Activated CD4-positive, alpha-beta T cell treated with anti-CD3 and anti-CD28 coated beads, Interleukin-2, amount 50 U/mL, for 48 hours (primary cell): ENCODE measurements around the gene IL4R.
"Not testable (repeated sequence)": the region's sequence is repeated elsewhere in the genome, so short reads cannot be mapped to it uniquely, and the experiment has no call there.

ENCODE experiments used
- DNase-seq, 2 experiments: peaks; one replicate each; pipeline ENCODE4 v3.0.0-alpha.2; 2020

The IL4R gene

DNA sequence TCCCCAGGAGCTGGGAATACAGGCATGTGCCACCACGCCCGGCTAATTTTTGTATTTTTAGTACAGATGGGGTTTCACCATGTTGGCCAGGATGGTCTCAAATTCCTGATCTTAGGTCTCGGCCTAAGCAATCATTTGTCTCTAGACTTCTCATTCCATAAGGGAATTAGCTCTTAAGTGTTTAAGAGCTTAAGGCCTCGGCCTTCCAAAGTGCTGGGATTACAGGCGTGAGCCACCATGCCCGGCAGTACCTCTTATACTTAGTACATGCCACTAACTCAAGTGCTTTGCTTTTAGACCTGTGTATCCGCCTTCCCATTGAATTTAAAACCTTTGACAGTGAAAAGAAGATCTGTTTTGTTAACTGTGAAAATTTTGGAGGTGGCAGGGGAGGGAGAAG lies 71.6 kb downstream of the IL4R start:
- DNase-seq = no peak

DNA sequence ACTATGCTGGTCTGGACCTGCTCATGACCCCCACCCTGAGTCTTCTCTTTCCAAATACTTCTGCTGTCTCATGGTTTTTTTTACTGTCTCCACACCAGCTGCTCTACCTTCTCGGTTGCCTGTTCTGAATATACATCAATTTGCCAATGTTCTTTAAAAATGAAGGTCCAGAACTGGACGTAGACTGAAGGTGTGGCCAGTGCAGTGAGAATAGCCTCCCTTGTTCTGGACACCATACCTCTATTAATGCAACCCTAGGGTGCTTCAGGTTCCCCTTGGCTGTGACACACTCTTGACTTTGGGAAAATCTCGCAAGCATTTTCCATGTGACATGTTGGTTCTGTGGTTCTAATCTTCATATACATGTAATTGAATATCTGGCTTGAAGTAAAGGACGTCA lies 72.9 kb downstream of the IL4R start:
- DNase-seq = no peak

DNA sequence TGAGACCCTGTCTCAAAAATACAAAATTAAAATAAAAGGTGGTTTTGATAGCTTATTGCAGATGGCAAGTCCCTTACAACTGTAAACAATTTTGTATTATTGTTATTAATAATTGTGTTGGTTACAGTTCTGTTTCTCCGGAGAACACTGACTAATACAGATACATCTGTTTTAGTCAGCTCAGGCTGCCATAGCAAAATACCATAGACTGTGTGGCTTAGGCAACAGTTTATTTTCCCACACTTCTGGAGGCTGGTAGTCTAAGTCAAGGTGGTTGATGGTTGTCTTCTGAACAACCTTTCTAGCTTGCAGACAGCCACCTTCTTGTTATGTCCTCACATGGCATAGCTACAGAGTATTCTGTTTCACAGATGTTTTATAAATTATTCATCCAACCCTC lies 74.0 kb downstream of the IL4R start:
- DNase-seq = no peak

- no peak for DNase-seq
These were observed 75.6 kb downstream of the IL4R start for GRCh38 chr16:27389272-27389961.

GRCh38 chr16:27390151-27390550 lies 76.4 kb downstream of the IL4R start:
- no peak for DNase-seq

- DNase-seq = no peak
These were observed 78.9 kb downstream of the IL4R start for GRCh38 chr16:27392671-27393070.

DNA sequence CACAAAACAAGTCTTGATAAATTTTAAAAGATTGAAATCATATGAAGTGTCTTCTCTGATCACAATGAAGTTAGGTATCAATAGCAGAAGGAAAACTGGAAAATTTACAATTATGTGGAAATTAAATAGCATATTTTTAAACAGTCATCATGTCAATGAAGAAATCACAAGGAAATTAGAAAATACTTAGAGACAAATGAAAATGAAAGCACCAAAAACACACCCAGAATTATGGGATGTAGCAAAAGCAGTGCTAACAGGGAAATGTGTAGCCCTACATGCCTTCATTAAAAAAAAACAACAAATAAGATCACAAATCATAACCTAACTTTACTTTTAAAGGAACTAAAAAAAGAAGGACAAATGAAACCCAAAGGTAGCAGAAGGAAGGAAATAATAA lies 80.7 kb downstream of the IL4R start:
- no peak for DNase-seq

- DNase-seq = not testable (repeated sequence)
These were observed 84.6 kb downstream of the IL4R start for GRCh38 chr16:27398341-27398893.

- no peak for DNase-seq
These were observed 85.4 kb downstream of the IL4R start for GRCh38 chr16:27398894-27399853.

- DNase-seq = no peak
These were observed 86.2 kb downstream of the IL4R start for GRCh38 chr16:27399969-27400368.

- no peak for DNase-seq
These were observed 87.2 kb downstream of the IL4R start for GRCh38 chr16:27400751-27401620.

DNA sequence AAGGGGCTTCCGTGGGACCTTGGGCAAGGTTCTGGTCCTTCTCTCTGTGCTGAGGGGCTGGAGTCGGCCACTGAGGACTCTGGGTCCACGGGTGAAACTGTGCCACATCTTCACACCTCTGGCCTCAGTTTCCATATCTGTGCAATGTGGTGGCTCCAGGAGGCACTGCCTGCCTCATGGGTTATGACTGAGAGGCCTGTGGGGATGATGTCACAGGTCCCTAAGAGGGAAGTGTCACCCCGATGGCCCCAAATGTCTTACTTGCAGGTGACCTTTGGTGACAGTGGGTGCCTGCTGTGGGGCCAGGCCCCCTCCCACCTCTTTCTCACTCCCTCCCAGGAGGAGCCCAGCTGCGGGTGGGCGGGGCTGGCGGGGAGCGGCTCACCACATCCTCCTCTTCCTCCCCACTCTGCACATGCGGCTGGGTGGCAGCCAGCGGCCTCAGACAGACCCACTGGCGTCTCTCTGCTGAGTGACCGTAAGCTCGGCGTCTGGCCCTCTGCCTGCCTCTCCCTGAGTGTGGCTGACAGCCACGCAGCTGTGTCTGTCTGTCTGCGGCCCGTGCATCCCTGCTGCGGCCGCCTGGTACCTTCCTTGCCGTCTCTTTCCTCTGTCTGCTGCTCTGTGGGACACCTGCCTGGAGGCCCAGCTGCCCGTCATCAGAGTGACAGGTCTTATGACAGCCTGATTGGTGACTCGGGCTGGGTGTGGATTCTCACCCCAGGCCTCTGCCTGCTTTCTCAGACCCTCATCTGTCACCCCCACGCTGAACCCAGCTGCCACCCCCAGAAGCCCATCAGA lies 88.2 kb downstream of the IL4R start, which contains the start of gene IL21R:
Gene IL21R (plus strand): TSS at position 407 of the 801 bp plus-strand sequence. CDS start 27,898 bp downstream, outside the sequence.
- peak; percentile 86 to 87 for DNase-seq

- DNase-seq = no peak
These were observed 88.8 kb downstream of the IL4R start for GRCh38 chr16:27402569-27402963.

GRCh38 chr16:27402964-27403600 lies 89.3 kb downstream of the IL4R start:
- DNase-seq = peak; percentile 59 to 68

DNA sequence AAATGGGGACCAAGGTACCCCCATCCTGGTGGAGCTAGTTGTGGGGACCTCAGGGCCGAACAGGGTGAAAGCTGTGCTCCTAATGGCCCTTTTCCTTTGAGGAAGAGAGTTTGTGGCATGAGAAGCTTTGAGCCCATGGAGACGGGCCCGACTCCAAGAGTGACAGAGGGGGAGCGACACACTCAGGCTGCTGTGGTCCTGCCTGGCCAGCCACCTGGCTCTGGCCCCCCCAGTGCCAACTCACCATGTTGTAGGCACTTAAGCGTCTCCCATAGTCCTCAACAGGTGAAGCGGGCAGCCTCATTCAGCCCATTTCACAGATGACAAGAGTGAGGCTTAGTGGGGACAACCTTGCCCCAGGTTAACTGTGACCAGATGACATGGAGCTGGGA lies 89.8 kb downstream of the IL4R start:
- DNase-seq = peak in 1 of 2 experiments; percentile 34

DNA sequence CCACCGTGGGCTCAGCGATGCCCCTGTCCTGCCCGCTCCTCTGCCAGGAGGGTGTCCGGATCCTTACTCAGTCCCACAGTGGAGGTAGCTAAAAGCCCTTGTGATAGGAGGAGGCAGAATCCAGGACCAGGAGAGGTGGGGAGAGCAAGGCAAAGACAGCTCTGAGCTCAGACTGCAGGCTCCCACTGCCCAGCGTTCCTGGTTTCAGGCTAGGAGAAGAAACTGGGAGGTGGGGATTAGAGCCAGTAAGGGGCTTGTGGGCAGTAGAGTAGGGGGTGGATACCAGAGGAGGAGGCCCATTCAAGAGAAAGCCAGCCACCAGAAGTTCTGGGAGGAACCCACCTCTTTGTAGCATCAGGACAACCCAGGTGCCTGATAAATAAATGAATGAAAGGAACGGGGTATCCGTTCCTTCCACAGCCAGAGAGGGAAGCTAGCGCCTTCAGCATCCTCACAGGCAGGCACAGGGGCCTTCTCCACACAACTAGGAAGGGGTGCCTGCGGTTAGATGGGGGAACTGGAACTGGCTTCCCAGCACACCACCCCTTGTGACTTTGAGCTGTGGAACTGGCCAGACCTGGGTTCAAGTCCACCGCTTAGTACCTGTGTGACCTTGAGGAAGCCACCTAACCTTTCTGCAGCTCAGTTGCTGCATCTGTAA lies 90.5 kb downstream of the IL4R start:
- peak; percentile 49 to 62 for DNase-seq

DNA sequence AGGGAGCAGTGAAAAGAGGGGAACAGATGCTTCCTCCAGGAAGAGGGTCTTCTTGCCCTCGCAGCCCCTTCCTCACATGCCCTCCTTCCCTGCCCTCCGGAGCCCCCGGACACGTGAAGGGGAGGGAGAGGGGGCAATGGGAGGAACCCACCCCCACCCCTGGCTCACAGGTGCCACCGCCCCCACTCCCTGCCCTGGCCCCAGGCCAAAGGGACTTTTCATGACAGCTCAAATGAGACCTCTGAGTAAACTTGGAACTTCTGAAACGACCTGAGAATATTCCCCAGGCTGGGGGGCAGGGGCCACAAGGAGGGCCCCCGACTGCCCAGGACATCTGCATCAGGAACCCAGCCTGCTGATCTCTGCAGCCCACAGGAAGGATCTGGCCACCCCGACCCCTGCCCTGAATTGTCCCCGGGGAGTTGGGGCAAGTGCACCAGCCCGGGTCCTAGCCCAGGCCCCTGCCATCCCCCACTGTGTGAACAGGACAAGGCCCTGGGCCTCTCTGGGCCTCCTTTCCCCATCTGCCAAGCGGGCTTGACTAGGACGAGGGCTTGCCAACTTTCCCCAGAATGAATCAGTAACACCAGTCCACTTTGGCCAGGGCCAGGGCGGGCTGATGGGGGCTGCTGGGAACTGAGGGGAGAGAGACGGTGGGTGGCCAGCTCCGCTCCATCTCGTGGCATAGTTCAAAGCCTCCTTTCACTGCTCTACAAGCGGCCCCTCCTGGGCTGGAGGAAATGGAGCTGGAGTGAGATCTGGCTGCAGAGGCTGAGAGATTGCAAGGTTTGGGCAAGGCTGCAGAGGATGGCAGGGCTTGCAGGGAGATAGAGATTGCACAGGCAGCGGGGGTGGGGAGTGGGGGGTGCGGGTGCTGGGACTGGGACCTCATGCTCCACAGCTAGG lies 92.0 kb downstream of the IL4R start:
- DNase-seq = peak; percentile 89 to 91

DNA sequence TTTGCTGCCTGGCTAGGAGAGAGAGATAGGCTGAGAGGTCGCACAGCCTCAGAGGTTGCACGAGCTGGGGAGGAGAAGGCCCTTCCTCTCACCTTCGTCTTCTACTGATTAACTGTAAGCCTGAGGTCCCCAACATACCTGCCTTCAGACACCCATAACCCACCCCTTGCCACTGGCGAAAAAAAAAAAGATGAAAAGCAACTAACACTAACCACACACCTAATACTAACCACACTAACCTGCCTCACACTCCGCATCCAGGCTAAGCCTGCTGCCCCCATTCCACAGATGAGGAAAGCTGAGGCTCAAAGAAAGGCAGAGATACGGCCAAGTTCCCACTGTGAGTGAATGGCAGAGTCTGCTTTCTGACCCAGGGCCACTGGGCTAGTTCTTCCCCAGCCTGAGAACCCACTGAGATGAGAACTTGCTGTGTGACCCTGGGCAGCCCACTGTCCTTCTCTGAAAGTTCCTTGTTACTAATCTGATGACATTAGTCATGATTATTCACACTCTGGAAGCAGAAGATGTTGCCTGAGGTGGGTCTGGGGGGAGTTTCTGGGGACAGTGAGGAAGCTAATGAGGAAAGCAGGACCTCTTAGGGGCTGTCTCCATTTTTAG lies 92.8 kb downstream of the IL4R start:
- DNase-seq = peak; percentile 46 to 57

- no peak for DNase-seq
These were observed 93.4 kb downstream of the IL4R start for GRCh38 chr16:27407133-27407532.
